Neural crest cell (in vitro differentiated cells): Measurements from ENCODE around the gene MAPK10. TPM values are rescaled to one million over a fixed set of nuclear protein-coding genes. Genes with fewer than 3 reads are reported as not detected.

Experiments
- DNase-seq: peaks from one replicate; pipeline ENCODE4 v3.0.0; 2021; ENCODE audit warnings: low read depth, mixed read lengths, low spot score
- H3K27ac Mint-ChIP-seq: one replicate; pipeline ENCODE4 v1.8.0; 2021; ENCODE audit warnings: mild to moderate bottlenecking, mixed read lengths; ENCODE audit not compliant: unreplicated experiment
- H3K27me3 Mint-ChIP-seq: 2 replicates; pipeline ENCODE4 v1.8.0; 2021; ENCODE audit warnings: low read depth, mild to moderate bottlenecking, mixed read lengths
- H3K36me3 Mint-ChIP-seq: 2 replicates; pipeline ENCODE4 v1.8.0; 2021; ENCODE audit warnings: low read depth, mild to moderate bottlenecking, mixed read lengths
- H3K4me1 Mint-ChIP-seq: 2 replicates; pipeline ENCODE4 v1.8.0; 2021; ENCODE audit warnings: mixed read lengths
- H3K4me3 Mint-ChIP-seq: one replicate; pipeline ENCODE4 v1.8.0; 2021; ENCODE audit warnings: mild to moderate bottlenecking, mixed read lengths
- H3K9me3 Mint-ChIP-seq: 2 replicates; pipeline ENCODE4 v1.8.0; 2021; ENCODE audit warnings: mixed read lengths
- CTCF ChIP-seq: fragments of 200-600 bp; sonication (generic); conservative IDR thresholded peaks from 2 replicates; pipeline ENCODE4 v1.5.0; 2021; ENCODE audit warnings: antibody characterized with exemption, mild to moderate bottlenecking
- total RNA-seq: library from RNA; stranded (reverse); gene quantifications from 2 replicates; pipeline ENCODE4 v1.2.1, GENCODE V29; 2021

MAPK10 gene
- total RNA-seq, 1 donor from 2014 or later, result 62.2 TPM

GRCh38 chr4:86006057-86006456 lies 353.8 kb downstream of the MAPK10 start:
- no peak overlapping the region for H3K4me3 Mint-ChIP-seq
- no peak overlapping the region for H3K27ac Mint-ChIP-seq
- no peaks in the 10 kb centered on the region for H3K4me1 Mint-ChIP-seq
- H3K36me3 Mint-ChIP-seq, result no peaks in the 10 kb centered on the region
- no peaks in the 10 kb centered on the region for H3K27me3 Mint-ChIP-seq
- H3K9me3 Mint-ChIP-seq, result no peaks in the 10 kb centered on the region
- TF ChIP-seq CTCF, result no peak
- no peak for DNase-seq

GRCh38 chr4:86004030-86004429 lies 355.8 kb downstream of the MAPK10 start:
- Mint-ChIP-seq H3K36me3 (no peaks in the 10 kb centered on the region), H3K4me3 (no peak overlapping the region)
- DNase-seq, result no peak

GRCh38 chr4:86001591-86001990 lies 358.3 kb downstream of the MAPK10 start:
- TF ChIP-seq CTCF, result no peak
- no peak for DNase-seq
- Mint-ChIP-seq H3K4me1 (no peaks in the 10 kb centered on the region), H3K27me3 (no peaks in the 10 kb centered on the region), H3K27ac (no peak overlapping the region), H3K36me3 (no peaks in the 10 kb centered on the region), H3K9me3 (no peaks in the 10 kb centered on the region), H3K4me3 (no peak overlapping the region)

More at GRCh38 chr4:86004030-86004429, 355.8 kb downstream of the MAPK10 start:
- no peaks in the 10 kb centered on the region for H3K9me3 Mint-ChIP-seq
- no peaks in the 10 kb centered on the region for H3K27me3 Mint-ChIP-seq
- no peak for TF ChIP-seq CTCF
- no peak overlapping the region for H3K27ac Mint-ChIP-seq
- no peaks in the 10 kb centered on the region for H3K4me1 Mint-ChIP-seq

GRCh38 chr4:85995361-85995760 lies 364.5 kb downstream of the MAPK10 start:
- Mint-ChIP-seq H3K27me3 (no peaks in the 10 kb centered on the region), H3K4me1 (no peaks in the 10 kb centered on the region), H3K4me3 (no peak overlapping the region), H3K27ac (no peak overlapping the region), H3K36me3 (no peaks in the 10 kb centered on the region), H3K9me3 (no peaks in the 10 kb centered on the region)
- no peak for TF ChIP-seq CTCF
- DNase-seq, result no peak

GRCh38 chr4:85994576-85994975 lies 365.3 kb downstream of the MAPK10 start:
- H3K9me3 Mint-ChIP-seq, result no peaks in the 10 kb centered on the region
- DNase-seq, result no peak
- no peak overlapping the region for H3K27ac Mint-ChIP-seq
- H3K36me3 Mint-ChIP-seq, result no peaks in the 10 kb centered on the region
- TF ChIP-seq CTCF, result no peak
- H3K4me3 Mint-ChIP-seq, result no peak overlapping the region
- H3K4me1 Mint-ChIP-seq, result no peaks in the 10 kb centered on the region
- H3K27me3 Mint-ChIP-seq, result no peaks in the 10 kb centered on the region

GRCh38 chr4:85993641-85994040 lies 366.2 kb downstream of the MAPK10 start:
- no peaks in the 10 kb centered on the region for H3K36me3 Mint-ChIP-seq
- no peaks in the 10 kb centered on the region for H3K9me3 Mint-ChIP-seq
- no peaks in the 10 kb centered on the region for H3K27me3 Mint-ChIP-seq
- no peak for TF ChIP-seq CTCF
- no peak overlapping the region for H3K27ac Mint-ChIP-seq
- DNase-seq, result no peak
- H3K4me3 Mint-ChIP-seq, result no peak overlapping the region
- H3K4me1 Mint-ChIP-seq, result no peaks in the 10 kb centered on the region
